H1 (cell line): Measurements from ENCODE around the gene CACNG7. TPM values are rescaled to one million over a fixed set of nuclear protein-coding genes. Genes with fewer than 3 reads are reported as not detected.
A peak's percentile ranks its signal among the peaks of the same experiment; 100 is the strongest.

Source experiments
- CTCF ChIA-PET: fragments of 300-600 bp; sonication (Branson Sonifier 250); formaldehyde crosslinking; loops from one replicate; lab custom pipeline; 2021; ENCODE audit not compliant: partially characterized antibody; lab: Charles Lee
- POLR2A ChIA-PET: fragments of 300-600 bp; sonication (Branson Sonifier 250); formaldehyde crosslinking; loops from one replicate; lab custom pipeline; 2021; ENCODE audit warnings: inconsistent platforms; ENCODE audit not compliant: partially characterized antibody; lab: Charles Lee
- DNase-seq, 2 experiments: peaks; one replicate each; pipeline versions ENCODE4 v3.0.0 to v3.0.0-alpha.2; 2010 to 2022; ENCODE audit warnings: low spot score in 2 of 2, low read depth in 1 of 2, mixed read lengths in 1 of 2
- FAIRE-seq: peaks from 2 replicates; lab custom pipeline; 2011; peaks lifted over from hg19 to GRCh38; lab: Jason Lieb, UNC
- H2AFZ ChIP-seq: 2 replicates; pipeline ENCODE4 v1.8.1; 2012; ENCODE audit warnings: low read length, inconsistent platforms
- H2AK5ac ChIP-seq: 2 replicates; pipeline ENCODE4 v1.6.1; 2013; ENCODE audit warnings: low read depth, low read length
- H2BK120ac ChIP-seq: replicated peaks from 2 replicates; pipeline ENCODE3; 2013; ENCODE audit warnings: low read depth, low read length, inconsistent platforms
- H2BK12ac ChIP-seq: 2 replicates; pipeline ENCODE4 v1.6.1; 2013; ENCODE audit warnings: low read depth, low read length
- H2BK15ac ChIP-seq: 2 replicates; pipeline ENCODE4 v1.6.1; 2013; ENCODE audit warnings: low read length
- H2BK20ac ChIP-seq: 2 replicates; pipeline ENCODE4 v1.6.1; 2013; ENCODE audit warnings: low read length
- H2BK5ac ChIP-seq: 2 replicates; pipeline ENCODE4 v1.6.1; 2013; ENCODE audit warnings: low read depth, low read length
- H3K14ac ChIP-seq: 2 replicates; pipeline ENCODE4 v1.6.1; 2013; ENCODE audit warnings: inconsistent platforms; ENCODE audit not compliant: insufficient read length
- H3K18ac ChIP-seq: 2 replicates; pipeline ENCODE4 v1.6.1; 2013; ENCODE audit warnings: low read length; ENCODE audit errors: extremely low read depth
- H3K23ac ChIP-seq: 2 replicates; pipeline ENCODE4 v1.6.1; 2013; ENCODE audit warnings: inconsistent platforms; ENCODE audit not compliant: insufficient read length
- H3K23me2 ChIP-seq: 2 replicates; pipeline ENCODE4 v1.6.1; 2013; ENCODE audit warnings: low read depth, low read length
- H3K27ac ChIP-seq: 2 replicates; pipeline ENCODE4 v1.6.1; 2011; ENCODE audit warnings: low read depth, low read length, inconsistent platforms
- H3K27me3 ChIP-seq, 4 experiments: replicated peaks in 1 of 4; 1 replicate in 1 of 4; 2 replicates in 3 of 4; pipeline versions ENCODE4 v1.6.1 to v1.8.1; 2011 to 2013; ENCODE audit warnings: low read length in 3 of 4, mild to moderate bottlenecking in 3 of 4, inconsistent platforms in 2 of 4, mixed read lengths in 2 of 4, moderate library complexity in 1 of 4; ENCODE audit not compliant: control insufficient read depth in 3 of 4, insufficient read depth in 3 of 4; ENCODE audit errors: extremely low read depth in 1 of 4
- H3K36me3 ChIP-seq, 4 experiments: 2 replicates each; pipeline versions ENCODE4 v1.6.1 to v1.8.1; 2011 to 2013; ENCODE audit warnings: mild to moderate bottlenecking in 4 of 4, low read length in 3 of 4, moderate library complexity in 2 of 4, control low read depth in 1 of 4, inconsistent platforms in 1 of 4; ENCODE audit not compliant: insufficient read depth in 4 of 4, control insufficient read depth in 2 of 4
- H3K4ac ChIP-seq: replicated peaks from 2 replicates; pipeline ENCODE3; 2013; ENCODE audit warnings: low read length, low read depth, mixed read lengths, inconsistent platforms; ENCODE audit not compliant: insufficient read length
- H3K4me1 ChIP-seq, 4 experiments: replicated peaks in 1 of 4; 1 replicate in 1 of 4; 2 replicates in 3 of 4; pipeline versions ENCODE4 v1.6.1 to v1.8.1; 2011 to 2013; ENCODE audit warnings: low read length in 3 of 4, inconsistent platforms in 2 of 4, mixed read lengths in 1 of 4; ENCODE audit not compliant: insufficient read depth in 4 of 4, control insufficient read depth in 3 of 4
- H3K4me2 ChIP-seq, 2 experiments: 2 replicates each; pipeline versions ENCODE4 v1.6.1 to v1.8.1; 2011 to 2013; ENCODE audit warnings: low read depth in 2 of 2, low read length in 2 of 2, control low read depth in 1 of 2, inconsistent platforms in 1 of 2, mild to moderate bottlenecking in 1 of 2; ENCODE audit not compliant: insufficient read depth in 1 of 2
- H3K4me3 ChIP-seq, 4 experiments: fragments of 200-600, 300-600 bp in 1 of 4; sonication (generic), shearing (Covaris generic), sonication (Bioruptor Twin) in 1 of 4; 2 replicates each; pipeline versions ENCODE4 v1.5.1 to v1.8.1; 2011 to 2016; ENCODE audit warnings: low read length in 4 of 4, low read depth in 3 of 4, control low read depth in 2 of 4, inconsistent platforms in 2 of 4, mild to moderate bottlenecking in 2 of 4, mixed read lengths in 1 of 4, moderate library complexity in 1 of 4; ENCODE audit not compliant: insufficient read depth in 2 of 4; ENCODE audit errors: extremely low read depth in 1 of 4
- H3K56ac ChIP-seq: replicated peaks from 2 replicates; pipeline ENCODE3; 2013; ENCODE audit warnings: low read depth, mild to moderate bottlenecking, mixed read lengths, low read length, inconsistent platforms; ENCODE audit not compliant: insufficient read length
- H3K79me1 ChIP-seq: 2 replicates; pipeline ENCODE4 v1.6.1; 2013; ENCODE audit warnings: low read depth, low read length, control low read depth
- H3K79me2 ChIP-seq, 2 experiments: 2 replicates each; pipeline versions ENCODE4 v1.6.1 to v1.8.1; 2012 to 2013; ENCODE audit warnings: low read length in 2 of 2, mild to moderate bottlenecking in 2 of 2, inconsistent platforms in 1 of 2; ENCODE audit not compliant: insufficient read depth in 2 of 2, control insufficient read depth in 1 of 2
- H3K9ac ChIP-seq, 4 experiments: replicated peaks in 1 of 4; 1 replicate in 1 of 4; 2 replicates in 3 of 4; pipeline versions ENCODE4 v1.6.1 to v1.8.1; 2011 to 2013; ENCODE audit warnings: low read depth in 3 of 4, low read length in 3 of 4, control low read depth in 2 of 4, mild to moderate bottlenecking in 2 of 4, moderate library complexity in 2 of 4, inconsistent platforms in 1 of 4; ENCODE audit errors: extremely low read depth in 1 of 4
- H3K9me3 ChIP-seq, 2 experiments: 2 replicates each; pipeline versions ENCODE4 v1.6.1 to v1.8.1; 2012 to 2013; ENCODE audit warnings: mild to moderate bottlenecking in 2 of 2, moderate library complexity in 2 of 2, control low read depth in 1 of 2, inconsistent platforms in 1 of 2, low read depth in 1 of 2, low read length in 1 of 2, mixed read lengths in 1 of 2; ENCODE audit not compliant: insufficient read depth in 2 of 2
- H4K20me1 ChIP-seq, 2 experiments: replicated peaks in 1 of 2; 2 replicates each; pipeline versions ENCODE3 to v1.8.1; 2011 to 2013; ENCODE audit warnings: inconsistent platforms in 2 of 2, low read length in 2 of 2, mild to moderate bottlenecking in 1 of 2; ENCODE audit not compliant: insufficient read depth in 2 of 2, control insufficient read depth in 1 of 2
- H4K5ac ChIP-seq: 2 replicates; pipeline ENCODE4 v1.6.1; 2013; ENCODE audit warnings: low read length, low read depth, mixed read lengths, inconsistent platforms; ENCODE audit not compliant: insufficient read length
- H4K8ac ChIP-seq: 2 replicates; pipeline ENCODE4 v1.8.0; 2013; ENCODE audit warnings: mild to moderate bottlenecking, moderate library complexity, low read length, inconsistent platforms; ENCODE audit not compliant: insufficient read depth; ENCODE audit errors: extremely low read depth
- H4K91ac ChIP-seq: replicated peaks from 2 replicates; pipeline ENCODE3; 2013; ENCODE audit warnings: low read length, mixed read lengths, inconsistent platforms; ENCODE audit not compliant: insufficient read length
- CBX5 ChIP-seq: fragments of 300-800, 300-1000 bp; sonication (generic); IDR thresholded peaks from 2 replicates; pipeline ENCODE4 v1.7.1; 2016; ENCODE audit warnings: antibody characterized with exemption, low read length, low read depth
- CBX8 ChIP-seq: fragments of 300-800, 300-1000 bp; sonication (generic); IDR thresholded peaks from 2 replicates; pipeline ENCODE4 v1.7.1; 2016; ENCODE audit warnings: low read depth, low read length, borderline replicate concordance
- CEBPB ChIP-seq: IDR thresholded peaks from 2 replicates; pipeline ENCODE4 v1.6.1; 2012; ENCODE audit warnings: low read depth, low read length
- E2F6 ChIP-seq: IDR thresholded peaks from 2 replicates; pipeline ENCODE4 v1.6.1; 2012; ENCODE audit warnings: inconsistent platforms
- KDM4A ChIP-seq: IDR thresholded peaks from one replicate; pipeline ENCODE4 v1.7.1; 2012; ENCODE audit warnings: low read depth, mild to moderate bottlenecking, moderate library complexity, low read length, inconsistent platforms; ENCODE audit not compliant: severe bottlenecking
- NANOG ChIP-seq: IDR thresholded peaks from 2 replicates; pipeline ENCODE4 v1.6.1; 2011; ENCODE audit warnings: low read length, low read depth, mild to moderate bottlenecking, inconsistent platforms; ENCODE audit not compliant: insufficient read depth, poor library complexity, severe bottlenecking
- SIX5 ChIP-seq: IDR thresholded peaks from 2 replicates; pipeline ENCODE4 v1.6.1; 2011; ENCODE audit warnings: mild to moderate bottlenecking, low read depth, low read length
- SP4 ChIP-seq: IDR thresholded peaks from 2 replicates; pipeline ENCODE4 v1.6.1; 2012; ENCODE audit warnings: low read length, inconsistent platforms
- TAF1 ChIP-seq: IDR thresholded peaks from 2 replicates; pipeline ENCODE4 v1.6.1; 2011; ENCODE audit warnings: mild to moderate bottlenecking, low read depth, low read length
- TAF7 ChIP-seq: optimal IDR thresholded peaks from 2 replicates; pipeline ENCODE3; 2011; ENCODE audit warnings: low read depth, mild to moderate bottlenecking, inconsistent platforms, low read length, moderate library complexity, borderline replicate concordance
- WGBS, 2 experiments: shearing (Covaris generic) in 1 of 2; methylation state at CpG; one replicate each; pipeline versions ENCODE4 v1.1.6 to v1.1.7; 2013 to 2015; ENCODE audit warnings: low lambda C conversion rate in 2 of 2, mixed read lengths in 2 of 2, inconsistent platforms in 1 of 2, low coverage in 1 of 2, missing lambda C conversion rate in 1 of 2; ENCODE audit not compliant: insufficient replicate concordance in 2 of 2, insufficient coverage in 1 of 2, insufficient read length in 1 of 2; ENCODE audit errors: extremely low coverage in 1 of 2, missing lambda C conversion rate in 1 of 2; 5-methylcytosine and 5-hydroxymethylcytosine counted together
- polyA plus RNA-seq, 7 experiments: library from polyadenylated mRNA; depleted of rRNA in 3 of 7; stranded (reverse) in 5 of 7; unstranded in 2 of 7; fragments of >200 nt in 5 of 7; fragments of 200-250 nt in 2 of 7; gene quantifications; 1 replicate in 5 of 7; 2 replicates in 1 of 7; 4 replicates in 1 of 7; pipeline versions ENCODE4 v1.2.1 to v1.2.3, GENCODE V29; 2011 to 2013; ENCODE audit warnings: missing spikeins in 2 of 7, mixed read lengths in 2 of 7
- total RNA-seq: library from RNA; stranded (reverse); fragmentation: NEBNext Ultra II Directional; extraction: Animal tissue kit (Norgen Biotek cat#: 25700); gene quantifications from 2 replicates; pipeline ENCODE4 v1.2.1, GENCODE V29; 2021

The CACNG7 gene
- total and polyA plus RNA-seq, 2 of the 8 experiments (the other 6 are each of a cell fraction or from before 2014, with no cell fraction given) = 28.9 to 69.8 TPM

DNA sequence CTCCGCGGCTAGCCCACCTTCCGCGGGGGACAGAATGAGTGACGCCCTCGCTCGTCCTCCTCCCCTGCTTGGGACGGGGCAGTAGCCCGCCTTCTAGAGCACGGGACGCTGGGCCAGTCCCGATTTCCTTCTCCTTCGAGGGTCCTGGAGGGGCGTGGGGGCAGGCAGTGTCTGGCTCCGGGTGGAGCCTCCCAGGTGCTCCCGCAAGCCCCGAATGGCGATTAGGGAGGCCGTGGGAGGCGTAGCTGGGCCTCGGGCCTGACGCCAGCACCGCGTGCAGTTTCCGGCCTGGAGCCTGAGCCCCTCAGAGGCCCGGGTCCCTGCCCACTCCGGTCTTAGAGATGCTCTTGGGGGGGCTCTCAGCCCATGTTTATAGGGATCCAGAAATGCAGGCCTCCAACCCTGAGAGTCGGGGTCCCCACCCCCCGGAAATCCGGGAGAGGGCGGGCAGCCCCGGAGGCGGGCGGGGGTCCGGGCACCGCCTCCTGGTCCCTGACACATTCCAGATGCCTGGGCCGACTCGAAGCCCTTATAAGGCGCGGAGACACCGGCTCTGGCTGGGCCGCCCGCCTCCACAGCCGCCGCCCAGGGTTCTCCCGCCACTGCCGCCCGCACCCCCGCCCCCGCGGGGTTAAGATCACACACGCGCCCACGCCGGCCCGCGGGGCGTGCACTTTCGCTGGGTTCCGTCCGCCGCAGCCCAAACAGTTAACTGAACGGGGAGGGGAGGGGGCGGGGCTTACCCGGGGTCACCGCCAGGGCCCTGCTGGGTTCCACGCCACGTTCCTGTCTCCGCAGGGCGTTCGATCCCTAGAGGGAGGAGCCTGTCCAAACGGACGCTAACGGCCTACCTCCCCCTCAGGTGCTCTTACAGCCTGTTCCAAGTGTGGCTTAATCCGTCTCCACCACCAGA, 39.9 kb upstream of the CACNG7 start:
- WGBS, 2 experiments = 2% methylated on average over 33 of the region's 75 CpGs; no CpG with 5 or more reads in 1 of the 2 experiments
- Histone ChIP-seq H3K27ac (peak overlapping the region; percentile 85), H2BK12ac (peak overlapping the region; percentile 94), H3K79me2 (peaks cover 0 to 17% of the 10 kb centered on the region in 2 experiments; a peak in 1 of 4 replicates), H3K4me1 (peaks cover 0 to 13% (median 8%) of the 10 kb centered on the region in 4 experiments; a peak in 6 of 7 replicates), H3K56ac (peak overlapping the region; percentile 42), H2BK5ac (peak overlapping the region; percentile 95), H3K79me1 (peaks cover 9% of the 10 kb centered on the region; the same call in 1 of the 2 replicates), H2BK20ac (no peak overlapping the region), H2AFZ (no peak overlapping the region), H3K23ac (no peak overlapping the region), H3K14ac (no peak overlapping the region), H4K20me1 (peaks cover 4 to 8% of the 10 kb centered on the region in 2 experiments), H3K18ac (peak overlapping the region; percentile 87; the same call in 1 of the 2 replicates), H2BK120ac (no peak overlapping the region), H3K9me3 (no peaks in the 10 kb centered on the region), H3K23me2 (peaks cover 16% of the 10 kb centered on the region; the same call in 1 of the 2 replicates), H4K5ac (peak overlapping the region; percentile 47), H3K4me2 (peak overlapping the region; percentile 87 to 94), H3K27me3 (no peaks in the 10 kb centered on the region), H4K91ac (peak overlapping the region; percentile 55), H2AK5ac (no peak overlapping the region), H2BK15ac (peak overlapping the region; percentile 72; the same call in 1 of the 2 replicates), H3K36me3 (peaks cover 2 to 14% (median 11%) of the 10 kb centered on the region in 4 experiments; a peak in 6 of 8 replicates), H3K4me3 (peak overlapping the region; percentile 69 to 94 (median 79)), H4K8ac (peak overlapping the region; percentile 99), H3K4ac (no peak overlapping the region), H3K9ac (peak overlapping the region; percentile 86 to 95 (median 91))
- no peak for FAIRE-seq
- CTCF ChIA-PET = interaction anchor here (0.7 to 5.1 kb wide), 8 partner anchors 8 to 157 kb away, joined by 3 to 23 read pairs (median 6); no protein-coding TSS in a partner anchor
- POLR2A ChIA-PET = interaction anchor here (0.6 to 7.1 kb wide), 31 partner anchors 9 to 824 kb away, joined by 3 to 137 read pairs (median 4); partner anchors contain the start of genes ERVV-2, PRKCG, PRPF31 and RPS9
- peak in 1 of 2 experiments; percentile 92 for DNase-seq
- 0 out of 2 replicates have a peak, but pooled peaks have one; percentile 9 for TF ChIP-seq SP4
- no peak; the same call in 1 of the 2 replicates for TF ChIP-seq E2F6
- TF ChIP-seq CBX8 = no peak
- TF ChIP-seq KDM4A = no peak
- TF ChIP-seq CBX5 = no peak
- no peak for TF ChIP-seq SIX5
- peak; percentile 56 for TF ChIP-seq TAF7
- TF ChIP-seq TAF1 = peak; percentile 54; the same call in 1 of the 2 replicates
- no peak for TF ChIP-seq NANOG
- TF ChIP-seq CEBPB = no peak
